Thyroid gland (tissue), 4 donors: ENCODE measurements around the gene IKBIP.

Source experiments
- CTCF ChIP-seq, 6 experiments: fragments of 200-600 bp in 3 of 6; fragments of 450-650 bp in 3 of 6; sonication (generic) in 3 of 6; IDR thresholded peaks; one replicate each; pipeline ENCODE4 v1.5.1; 2016 to 2019; ENCODE audit warnings: antibody characterized with exemption in 6 of 6, mild to moderate bottlenecking in 2 of 6, inconsistent platforms in 1 of 6, moderate library complexity in 1 of 6
- POLR2A ChIP-seq, 2 donors: fragments of 450-650 bp; IDR thresholded peaks; one replicate each; pipeline ENCODE4 v1.6.1; 2017; ENCODE audit warnings: antibody characterized with exemption in 2 of 2, mild to moderate bottlenecking in 2 of 2, moderate library complexity in 1 of 2

- TF ChIP-seq CTCF (IDR thresholded peaks at IDR 0.05), result no peak
- TF ChIP-seq POLR2A (IDR thresholded peaks at IDR 0.05), result no peak
Observed at GRCh38 chr12:98582093-98582492, 62.5 kb downstream of the IKBIP start.
